Muscle of leg (tissue), 11 donors: Measurements from ENCODE around the gene RXRB. TPM values are rescaled to one million over a fixed set of nuclear protein-coding genes. Genes with fewer than 3 reads are reported as not detected.

ENCODE experiments used
- DNase-seq: peaks from one replicate; pipeline ENCODE4 v3.0.0; 2013
- H3K27ac ChIP-seq: one replicate; pipeline ENCODE4 v1.5.1; 2013; ENCODE audit warnings: mild to moderate bottlenecking, low read length, control low read depth
- H3K27me3 ChIP-seq: one replicate; pipeline ENCODE4 v1.6.1; 2013; ENCODE audit warnings: low read length; ENCODE audit not compliant: control insufficient read depth, insufficient read depth
- H3K36me3 ChIP-seq: one replicate; pipeline ENCODE4 v1.6.1; 2013; ENCODE audit warnings: low read length; ENCODE audit not compliant: control insufficient read depth, insufficient read depth
- H3K4me1 ChIP-seq: one replicate; pipeline ENCODE4 v1.6.1; 2013; ENCODE audit warnings: low read length; ENCODE audit not compliant: control insufficient read depth, insufficient read depth
- H3K4me3 ChIP-seq: one replicate; pipeline ENCODE4 v1.5.1; 2013; ENCODE audit warnings: low read length, control low read depth
- H3K9me3 ChIP-seq: replicated peaks from 2 replicates; pipeline ENCODE4 v1.6.1; 2013; ENCODE audit warnings: low read depth, low read length; ENCODE audit not compliant: control insufficient read depth
- WGBS: methylation state at CpG from one replicate; pipeline ENCODE4 v1.1.5; 2013; ENCODE audit warnings: missing lambda C conversion rate; ENCODE audit not compliant: insufficient coverage; 5-methylcytosine and 5-hydroxymethylcytosine counted together
- polyA plus RNA-seq, 8 donors: library from polyadenylated mRNA; unstranded; fragments of 120-200 nt; gene quantifications; one replicate each; pipeline versions ENCODE4 v1.2.1 to v1.2.3, GENCODE V29; 2013; ENCODE audit warnings: inconsistent platforms in 1 of 8, low replicate concordance in 1 of 8; ENCODE audit not compliant: insufficient read length in 8 of 8, insufficient read depth in 1 of 8
- total RNA-seq: library from RNA; stranded (reverse); fragments of 120-200 nt; gene quantifications from one replicate; pipeline ENCODE4 v1.2.4, GENCODE V29; 2013

The RXRB gene
- total and polyA plus RNA-seq, 9 donors = 22.9 to 44.4 (median 39.6) TPM

GRCh38 chr6:33147807-33148666 lies 52.4 kb downstream of the RXRB start:
- no peak overlapping the region for H3K4me3 ChIP-seq
- DNase-seq = peak; percentile 79
- no CpG with 5 or more reads among the region's 8 CpGs for WGBS
- no peaks in the 10 kb centered on the region for H3K9me3 ChIP-seq
- no peaks in the 10 kb centered on the region for H3K36me3 ChIP-seq
- no peak overlapping the region for H3K27ac ChIP-seq
- no peaks in the 10 kb centered on the region for H3K4me1 ChIP-seq
- H3K27me3 ChIP-seq = peaks cover 5% of the 10 kb centered on the region

DNA sequence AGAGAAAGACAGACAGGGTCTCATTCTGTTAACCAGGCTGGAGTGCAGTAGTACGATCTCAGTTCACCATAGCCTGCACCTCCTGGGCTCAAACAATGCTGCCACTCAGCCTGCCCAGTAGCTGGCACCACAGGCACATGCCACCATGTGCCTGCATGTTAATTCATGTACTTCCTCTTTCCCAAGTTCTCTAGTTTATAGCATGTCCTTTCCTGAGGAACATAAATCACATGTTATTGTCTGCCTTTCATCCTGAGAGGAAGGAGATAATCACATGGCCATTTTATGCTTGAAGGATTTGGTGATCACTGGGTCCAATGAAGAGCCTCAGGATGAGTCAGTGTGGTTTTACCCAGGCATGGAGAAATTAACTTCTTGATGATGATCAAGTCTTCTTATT lies 56.1 kb downstream of the RXRB start:
- H3K4me1 ChIP-seq = no peaks in the 10 kb centered on the region
- no peak overlapping the region for H3K4me3 ChIP-seq
- DNase-seq = peak; percentile 55
- H3K27me3 ChIP-seq = peaks cover 13% of the 10 kb centered on the region
- no peaks in the 10 kb centered on the region for H3K36me3 ChIP-seq
- no peak overlapping the region for H3K27ac ChIP-seq
- no peaks in the 10 kb centered on the region for H3K9me3 ChIP-seq
- WGBS = 0% methylated on average over 1 of the region's 1 CpG

Other genes starting within 250 kb of the RXRB start
- gene HLA-DMA, start 247.6 kb downstream of the RXRB start, total RNA-seq = 4.2 TPM
- gene HLA-DMA, start 247.6 kb downstream of the RXRB start, polyA plus RNA-seq = 1 to 10 TPM; 2.6 to 6.9 (median 4.3) TPM
- gene BRD2, start 232.1 kb downstream of the RXRB start, total RNA-seq = 86.8 TPM
- 100 to 1,000 TPM; 141 to 169 (median 162) TPM for gene BRD2, start 232.1 kb downstream of the RXRB start, polyA plus RNA-seq
- 1.5 TPM for gene HLA-DOA, start 191.1 kb downstream of the RXRB start, total RNA-seq
- gene HLA-DOA, start 191.1 kb downstream of the RXRB start, polyA plus RNA-seq = 1 to 10 TPM; 1.2 to 3.9 (median 2.2) TPM
- gene HLA-DPA1, start 127.0 kb downstream of the RXRB start, total RNA-seq = 18.6 TPM
- 10 to 100 TPM; 11.4 to 18.7 (median 14.3) TPM for gene HLA-DPA1, start 127.0 kb downstream of the RXRB start, polyA plus RNA-seq
- 12.1 TPM for gene HLA-DPB1, start 124.7 kb downstream of the RXRB start, total RNA-seq
- gene HLA-DPB1, start 124.7 kb downstream of the RXRB start, polyA plus RNA-seq = 10 to 100 TPM in 5 of 8 donors, 1 to 10 TPM in 3; 7.9 to 15.8 (median 11.1) TPM
- 172 TPM for gene COL11A2, start 8.2 kb downstream of the RXRB start, total RNA-seq
- 100 to 1,000 TPM in 2 of 8 donors, 10 to 100 TPM in 6; 35.8 to 245 (median 53.2) TPM for gene COL11A2, start 8.2 kb downstream of the RXRB start, polyA plus RNA-seq
- 66.1 TPM for gene SLC39A7, start 202 bp upstream of the RXRB start, total RNA-seq
- gene SLC39A7, start 202 bp upstream of the RXRB start, polyA plus RNA-seq = 100 to 1,000 TPM in 4 of 8 donors, 10 to 100 TPM in 4; 82.1 to 136 (median 96.4) TPM
- 12.1 TPM for gene HSD17B8, start 4.0 kb upstream of the RXRB start, total RNA-seq
- gene HSD17B8, start 4.0 kb upstream of the RXRB start, polyA plus RNA-seq = 10 to 100 TPM in 6 of 8 donors, 1 to 10 TPM in 2; 7.8 to 15.1 (median 11.0) TPM
- 22.8 TPM for gene RING1, start 7.8 kb upstream of the RXRB start, total RNA-seq
- gene RING1, start 7.8 kb upstream of the RXRB start, polyA plus RNA-seq = 10 to 100 TPM; 33.6 to 46.6 (median 38.7) TPM
- gene VPS52, start 71.2 kb upstream of the RXRB start, total RNA-seq = 26.1 TPM
- 10 to 100 TPM; 31.8 to 52.1 (median 36.7) TPM for gene VPS52, start 71.2 kb upstream of the RXRB start, polyA plus RNA-seq
- gene RPS18, start 71.4 kb upstream of the RXRB start, total RNA-seq = 7,994 TPM
- 1,000 to 10,000 TPM; 4,705 to 6,376 (median 5,238) TPM for gene RPS18, start 71.4 kb upstream of the RXRB start, polyA plus RNA-seq
- 2.2 TPM for gene B3GALT4, start 76.5 kb upstream of the RXRB start, total RNA-seq
- gene B3GALT4, start 76.5 kb upstream of the RXRB start, polyA plus RNA-seq = 1 to 10 TPM; 1.5 to 2.6 (median 1.9) TPM
- 50.1 TPM for gene WDR46, start 88.6 kb upstream of the RXRB start, total RNA-seq
- 10 to 100 TPM; 60.9 to 81.5 (median 74.5) TPM for gene WDR46, start 88.6 kb upstream of the RXRB start, polyA plus RNA-seq
- 41.4 TPM for gene PFDN6, start 88.9 kb upstream of the RXRB start, total RNA-seq
- gene PFDN6, start 88.9 kb upstream of the RXRB start, polyA plus RNA-seq = 10 to 100 TPM; 45.9 to 57.6 (median 49.4) TPM
- 28.4 TPM for gene RGL2, start 98.3 kb upstream of the RXRB start, total RNA-seq
- 10 to 100 TPM; 51.0 to 68.3 (median 57.1) TPM for gene RGL2, start 98.3 kb upstream of the RXRB start, polyA plus RNA-seq
- gene TAPBP, start 113.4 kb upstream of the RXRB start, total RNA-seq = 16.0 TPM
- gene TAPBP, start 113.4 kb upstream of the RXRB start, polyA plus RNA-seq = 10 to 100 TPM; 16.7 to 28.4 (median 21.9) TPM
- 14.0 TPM for gene ZBTB22, start 117.1 kb upstream of the RXRB start, total RNA-seq
- gene ZBTB22, start 117.1 kb upstream of the RXRB start, polyA plus RNA-seq = 10 to 100 TPM; 13.7 to 18.6 (median 15.9) TPM
- 22.3 TPM for gene DAXX, start 122.3 kb upstream of the RXRB start, total RNA-seq
- 10 to 100 TPM; 28.2 to 44.3 (median 36.8) TPM for gene DAXX, start 122.3 kb upstream of the RXRB start, polyA plus RNA-seq
- gene KIFC1, start 191.2 kb upstream of the RXRB start, total RNA-seq = 10.5 TPM
- gene KIFC1, start 191.2 kb upstream of the RXRB start, polyA plus RNA-seq = 10 to 100 TPM; 19.3 to 37.6 (median 26.0) TPM
- 26.3 TPM for gene PHF1, start 210.3 kb upstream of the RXRB start, total RNA-seq
- 10 to 100 TPM; 41.6 to 56.0 (median 47.5) TPM for gene PHF1, start 210.3 kb upstream of the RXRB start, polyA plus RNA-seq
- 103 TPM for gene CUTA, start 217.4 kb upstream of the RXRB start, total RNA-seq
- gene CUTA, start 217.4 kb upstream of the RXRB start, polyA plus RNA-seq = 100 to 1,000 TPM; 132 to 161 (median 146) TPM
- gene SYNGAP1, start 219.4 kb upstream of the RXRB start, total RNA-seq = 4.5 TPM
- 10 to 100 TPM; 12.9 to 42.6 (median 20.2) TPM for gene SYNGAP1, start 219.4 kb upstream of the RXRB start, polyA plus RNA-seq